HepG2 (cell line): ENCODE data around the gene FXR2. TPM values are rescaled to one million over a fixed set of nuclear protein-coding genes. Genes with fewer than 3 reads are reported as not detected.

ENCODE experiments used
- ATAC-seq: fragments of 200-7000 bp; cut with Tn5 transposase; 3 replicates; pipeline ENCODE4 v1.9.1; 2020; ENCODE audit warnings: mild to moderate bottlenecking, moderate library complexity
- BruUV-seq: library from RNA; stranded (reverse); fragments of 400-500 nt; replicated peaks from 2 replicates; lab custom pipeline; 2021; lab: Mats Ljungman, UMichigan
- CTCF ChIA-PET: fragments of 300-600 bp; formaldehyde crosslinking; extraction: SDS; loops from one replicate; lab custom pipeline; 2021; ENCODE audit warnings: low total read pairs, inconsistent platforms, low intra/inter-chr PET ratio; lab: Yijun Ruan, JAX
- POLR2A ChIA-PET: fragments of 350-600 bp; sonication (Branson Sonifier 250); formaldehyde crosslinking; loops from one replicate; lab custom pipeline; 2020; ENCODE audit warnings: antibody characterized with exemption, inconsistent platforms; lab: Yijun Ruan, JAX
- DNase-seq: peaks from one replicate; pipeline ENCODE4 v3.0.0-alpha.2; 2015; ENCODE audit warnings: low spot score
- FAIRE-seq: peaks from 3 replicates; lab custom pipeline; 2011; peaks lifted over from hg19 to GRCh38; lab: Jason Lieb, UNC
- H2AFZ ChIP-seq: one replicate; pipeline ENCODE4 v1.6.1; 2011; ENCODE audit warnings: low read length, inconsistent platforms
- H3K27ac ChIP-seq: fragments of 300-600 bp; 3 replicates; pipeline ENCODE4 v1.8.0; 2011; ENCODE audit warnings: mixed run types, mild to moderate bottlenecking, mixed read lengths, low read length, inconsistent platforms; ENCODE audit not compliant: insufficient read depth; ENCODE audit errors: extremely low read length
- H3K27me3 ChIP-seq, 2 experiments: fragments of 200-600 bp in 1 of 2; 2 replicates in 1 of 2; 3 replicates in 1 of 2; pipeline versions ENCODE4 v1.6.0 to v1.8.0; 2011; ENCODE audit warnings: low read length in 2 of 2, mild to moderate bottlenecking in 2 of 2, moderate library complexity in 2 of 2, inconsistent platforms in 1 of 2; ENCODE audit not compliant: insufficient read depth in 2 of 2, control insufficient read depth in 1 of 2
- H3K36me3 ChIP-seq, 2 experiments: fragments of 200-600 bp in 1 of 2; replicated peaks in 1 of 2; 2 replicates in 1 of 2; 3 replicates in 1 of 2; pipeline versions ENCODE4 v1.5.1 to v1.8.0; 2011; ENCODE audit warnings: low read length in 2 of 2, inconsistent platforms in 1 of 2; ENCODE audit not compliant: insufficient read depth in 2 of 2, control insufficient read depth in 1 of 2
- H3K4me1 ChIP-seq: 2 replicates; pipeline ENCODE4 v1.5.1; 2012; ENCODE audit warnings: low read length, inconsistent platforms; ENCODE audit not compliant: insufficient read depth
- H3K4me2 ChIP-seq: 2 replicates; pipeline ENCODE4 v1.6.0; 2011; ENCODE audit warnings: low read depth, low read length, inconsistent platforms
- H3K4me3 ChIP-seq, 3 experiments: fragments of 200-600 bp in 1 of 3; sonication (generic), shearing (Covaris generic) in 1 of 3; replicated peaks in 1 of 3; 2 replicates each; pipeline ENCODE4 v1.5.1; 2011 to 2016; ENCODE audit warnings: low read length in 3 of 3, inconsistent platforms in 2 of 3, low read depth in 2 of 3, mild to moderate bottlenecking in 2 of 3, control low read depth in 1 of 3, mixed read lengths in 1 of 3; ENCODE audit not compliant: insufficient read depth in 1 of 3
- H3K79me2 ChIP-seq: one replicate; pipeline ENCODE4 v1.6.1; 2011; ENCODE audit warnings: low read length, inconsistent platforms; ENCODE audit not compliant: insufficient read depth
- H3K9ac ChIP-seq: 2 replicates; pipeline ENCODE4 v1.6.0; 2011; ENCODE audit warnings: mild to moderate bottlenecking, low read depth, low read length, inconsistent platforms; ENCODE audit not compliant: insufficient read depth
- H3K9me3 ChIP-seq: 2 replicates; pipeline ENCODE4 v1.5.1; 2012; ENCODE audit warnings: mild to moderate bottlenecking, low read length
- H4K20me1 ChIP-seq: 2 replicates; pipeline ENCODE4 v1.6.0; 2011; ENCODE audit warnings: inconsistent platforms, mild to moderate bottlenecking, low read length, moderate library complexity; ENCODE audit not compliant: insufficient read depth
- ARNT2 ChIP-seq: sonication (generic); formaldehyde crosslinking; IDR thresholded peaks from 2 replicates; pipeline ENCODE4 v1.8.0; 2022; ENCODE audit warnings: mild to moderate bottlenecking, low read depth, missing genetic modification reagents, moderate library complexity
- ATF4 ChIP-seq, 2 experiments: fragments of 450-650 bp in 1 of 2; sonication (generic) in 1 of 2; formaldehyde crosslinking; IDR thresholded peaks; 2 replicates each; pipeline versions ENCODE4 v1.5.0 to v1.8.0; 2020 to 2022; ENCODE audit warnings: mild to moderate bottlenecking in 1 of 2, missing genetic modification reagents in 1 of 2
- CEBPZ ChIP-seq: IDR thresholded peaks from 2 replicates; pipeline ENCODE4 v1.6.1; 2012; ENCODE audit warnings: low read length, improper control_type of control experiment
- FOSL1 ChIP-seq: sonication (generic); formaldehyde crosslinking; IDR thresholded peaks from 2 replicates; pipeline ENCODE4 v1.9.0; 2021; ENCODE audit warnings: missing genetic modification reagents, borderline replicate concordance
- FOXK1 ChIP-seq: sonication (generic); formaldehyde crosslinking; IDR thresholded peaks from 2 replicates; pipeline ENCODE4 v1.4.0; 2020; ENCODE audit warnings: low read depth, missing genetic modification reagents, borderline replicate concordance
- MAFG ChIP-seq: sonication (generic); formaldehyde crosslinking; IDR thresholded peaks from 2 replicates; pipeline ENCODE4 v1.5.1; 2020; ENCODE audit warnings: mild to moderate bottlenecking, missing genetic modification reagents
- MXD1 ChIP-seq: sonication (generic); formaldehyde crosslinking; IDR thresholded peaks from 2 replicates; pipeline ENCODE4 v1.4.0; 2020; ENCODE audit warnings: mild to moderate bottlenecking, missing genetic modification reagents
- PCBP1 ChIP-seq: fragments of 200-400 bp; formaldehyde crosslinking; IDR thresholded peaks from 2 replicates; pipeline ENCODE4 v1.6.1; 2017; ENCODE audit warnings: mild to moderate bottlenecking, low read depth, low read length, borderline replicate concordance
- RXRA ChIP-seq: sonication (generic); formaldehyde crosslinking; IDR thresholded peaks from 2 replicates; pipeline ENCODE4 v1.5.1; 2020; ENCODE audit warnings: missing genetic modification reagents
- SIN3A ChIP-seq: IDR thresholded peaks from 2 replicates; pipeline ENCODE4 v1.6.1; 2011; ENCODE audit warnings: low read depth, mild to moderate bottlenecking, control low read depth, low read length, borderline replicate concordance
- XRCC5 ChIP-seq: fragments of 200-400 bp; formaldehyde crosslinking; optimal IDR thresholded peaks from 2 replicates; pipeline ENCODE3; 2017; ENCODE audit warnings: mild to moderate bottlenecking, low read length
- ZNF263 ChIP-seq: sonication (generic); formaldehyde crosslinking; IDR thresholded peaks from 2 replicates; pipeline ENCODE4 v1.4.0; 2020; ENCODE audit warnings: missing genetic modification reagents
- WGBS: methylation state at CpG from one replicate; pipeline ENCODE4 v1.1.6; 2017; ENCODE audit warnings: low lambda C conversion rate; 5-methylcytosine and 5-hydroxymethylcytosine counted together
- in situ Hi-C: cut with HindIII; loops from 2 replicates; pipeline ENCODE4 v1.10.0; 2017; ENCODE audit warnings: low pct_unique_long_range_greater_than_20kb; ENCODE audit not compliant: extremely low pct_ligation_motif_present
- intact Hi-C: fragments of 100-400 bp; cut with micrococcal nuclease; formaldehyde crosslinking; loops from one replicate; pipeline ENCODE4 v1.10.0; 2022; ENCODE audit not compliant: unreplicated experiment
- polyA plus RNA-seq, 8 experiments: library from polyadenylated mRNA; depleted of rRNA in 3 of 8; stranded (reverse) in 7 of 8; unstranded in 1 of 8; fragments of >200 nt; fragmentation: Illumina TruSeq in 4 of 8; extraction: Trizol in 4 of 8; gene quantifications; 2 replicates each; pipeline versions ENCODE4 v1.2.1 to v1.2.3, GENCODE V29; 2011 to 2016; ENCODE audit warnings: low read depth in 4 of 8, missing spikeins in 1 of 8, mixed read lengths in 1 of 8; ENCODE audit not compliant: insufficient read depth in 1 of 8
- total RNA-seq, 5 experiments: library from RNA; depleted of rRNA; stranded (reverse); fragments of >200 nt; fragmentation: Illumina TruSeq; extraction: Trizol; gene quantifications; 2 replicates each; pipeline ENCODE4 v1.2.3, GENCODE V29; 2016; ENCODE audit warnings: low read depth in 1 of 5

Gene FXR2
- total and polyA plus RNA-seq, 2 of the 13 experiments (the other 11 are each of a cell fraction or from before 2014, with no cell fraction given): 20.9 to 24.4 TPM

GRCh38 chr17:7626956-7627249 is 12.2 kb upstream of the FXR2 start:
- ChIA-PET CTCF (no interaction called here), POLR2A (interaction anchor here (1.0 to 3.2 kb wide), 13 partner anchors 9 to 368 kb away, joined by 3 to 63 read pairs (median 8); partner anchors contain the start of genes ATP1B2, FXR2, MPDU1 and TP53)
- peak overlapping the region; percentile 92 for H3K9ac ChIP-seq
- no peak for ATAC-seq
- WGBS: 10% methylated on average over 6 of the region's 6 CpGs
- H3K4me2 ChIP-seq: peak overlapping the region; percentile 90
- in situ Hi-C loops: no loop called here
- no peaks in the 10 kb centered on the region; a peak in 1 of 5 replicates for H3K27me3 ChIP-seq
- peaks cover 67% of the 10 kb centered on the region for H3K4me1 ChIP-seq
- H3K4me3 ChIP-seq: peak overlapping the region; percentile 82 to 92 (median 89)
- no peaks in the 10 kb centered on the region for H4K20me1 ChIP-seq
- H3K9me3 ChIP-seq: no peaks in the 10 kb centered on the region
- H3K79me2 ChIP-seq: peaks cover 15% of the 10 kb centered on the region
- no peaks in the 10 kb centered on the region for H3K36me3 ChIP-seq
- 0 out of 2 replicates have a peak, but pooled peaks have one; percentile 3 for TF ChIP-seq ARNT2 (CRISPR knock-in tag)
- TF ChIP-seq RXRA (CRISPR knock-in tag): no peak
- no peak for TF ChIP-seq FOSL1 (CRISPR knock-in tag)
- TF ChIP-seq, all 625 proteins: peak for 1
- Histone ChIP-seq H3K27ac (peak overlapping the region; percentile 96), H2AFZ (no peak overlapping the region)
- intact Hi-C loops: no loop called here
- DNase-seq (no peak), FAIRE-seq (no peak)
- TSS peak; percentile 90 for BruUV-seq

- BruUV-seq: no TSS peak
- DNase-seq (no peak), FAIRE-seq (no peak), ATAC-seq (no peak)
- no peaks in the 10 kb centered on the region for H4K20me1 ChIP-seq
- H3K27me3 ChIP-seq: no peaks in the 10 kb centered on the region; a peak in 1 of 5 replicates
- ChIA-PET CTCF (no interaction called here), POLR2A (interaction anchor here (1.9 to 3.2 kb wide), 9 partner anchors 9 to 61 kb away, joined by 4 to 63 read pairs (median 16); partner anchors contain the start of genes ATP1B2, FXR2, MPDU1 and TP53)
- intact Hi-C loops: no loop called here
- peak overlapping the region; percentile 90 for H3K4me2 ChIP-seq
- no peaks in the 10 kb centered on the region for H3K36me3 ChIP-seq
- no peaks in the 10 kb centered on the region for H3K9me3 ChIP-seq
- peak overlapping the region; percentile 96 for H3K27ac ChIP-seq
- WGBS: 85% methylated on average over 7 of the region's 7 CpGs
- in situ Hi-C loops: no loop called here
- H3K9ac ChIP-seq: peak overlapping the region; percentile 92
- peaks cover 61% of the 10 kb centered on the region for H3K4me1 ChIP-seq
- no peak overlapping the region for H2AFZ ChIP-seq
- peak overlapping the region; percentile 82 to 92 (median 89) for H3K4me3 ChIP-seq
- peaks cover 15% of the 10 kb centered on the region for H3K79me2 ChIP-seq
- TF ChIP-seq PCBP1: no peak
- TF ChIP-seq XRCC5: no peak
- no peak for TF ChIP-seq ZNF263 (CRISPR knock-in tag)
- no peak for TF ChIP-seq ATF4 (CRISPR knock-in tag; IDR thresholded peaks at IDR 0.05)
- TF ChIP-seq CEBPZ: no peak
- TF ChIP-seq MXD1: no peak
- no peak for TF ChIP-seq MAFG
- TF ChIP-seq SIN3A: no peak
- no peak for TF ChIP-seq FOXK1
Measured at GRCh38 chr17:7626307-7626706, 11.6 kb upstream of the FXR2 start.
